Ovary (tissue), 3 donors: ENCODE results near the gene CACNA1C.

ENCODE experiments used
- EP300 ChIP-seq: sonication (generic); formaldehyde crosslinking; IDR thresholded peaks from one replicate; pipeline ENCODE4 v1.6.1; 2017; ENCODE audit warnings: antibody characterized with exemption
- POLR2A ChIP-seq: fragments of 450-650 bp; IDR thresholded peaks from one replicate; pipeline ENCODE4 v1.6.1; 2017; ENCODE audit warnings: antibody characterized with exemption, mild to moderate bottlenecking, moderate library complexity
- TF ChIP-seq, protein P1 (sequence below), 3 donors: fragments of 450-650 bp in 2 of 3; fragments of 200-600 bp in 1 of 3; IDR thresholded peaks; one replicate each; pipeline versions ENCODE4 v1.5.1 to v1.8.0; 2016 to 2022; ENCODE audit warnings: antibody characterized with exemption in 3 of 3, mild to moderate bottlenecking in 1 of 3
- donor health status: DM: no; HTN: no; CAD: no.

DNA sequence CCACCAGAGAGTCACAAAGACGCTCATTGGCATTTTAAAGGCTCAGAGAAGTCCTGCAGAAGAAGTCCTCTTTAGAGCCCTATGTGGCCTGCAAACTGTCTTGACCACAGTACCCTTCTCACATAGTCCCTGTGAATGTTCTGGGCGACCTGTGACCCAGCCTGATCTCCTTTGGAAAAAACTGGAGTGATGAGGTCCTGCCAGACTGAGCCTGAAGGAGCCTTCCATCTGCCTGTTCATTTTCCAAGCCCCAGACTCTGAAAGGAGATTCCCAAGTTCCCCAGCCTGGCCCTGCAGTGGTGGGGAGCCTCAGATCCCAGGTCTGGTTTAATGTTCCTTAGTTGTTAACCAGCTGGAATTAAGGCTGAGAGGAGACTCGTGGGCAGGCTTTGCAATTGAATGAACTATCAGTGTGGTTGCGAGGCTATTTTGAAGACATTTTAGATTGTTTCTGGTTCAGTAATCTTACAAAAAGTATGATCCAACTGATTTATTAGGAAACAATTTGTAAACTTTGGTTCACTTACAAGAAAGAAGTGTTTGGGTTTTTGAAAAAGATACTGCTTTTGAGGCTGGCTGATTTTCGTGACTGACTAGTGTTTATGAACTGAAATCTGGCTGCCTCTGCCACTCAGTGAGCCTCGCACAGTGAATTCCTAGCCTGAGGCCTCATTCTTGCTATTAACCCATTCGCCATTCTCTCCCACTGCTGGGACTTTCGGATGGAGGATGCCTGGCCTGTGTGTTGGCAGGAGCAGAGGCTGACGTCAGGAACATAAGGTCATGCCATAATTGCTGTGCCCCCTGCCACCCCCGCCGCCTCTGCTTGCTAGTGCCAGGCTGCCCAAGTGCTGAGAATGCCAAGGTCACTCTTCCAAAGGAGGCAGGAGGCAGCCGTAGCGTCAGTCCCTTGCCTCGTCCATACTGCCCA is 249.0 kb downstream of the CACNA1C start:
- TF ChIP-seq, protein P1, sequence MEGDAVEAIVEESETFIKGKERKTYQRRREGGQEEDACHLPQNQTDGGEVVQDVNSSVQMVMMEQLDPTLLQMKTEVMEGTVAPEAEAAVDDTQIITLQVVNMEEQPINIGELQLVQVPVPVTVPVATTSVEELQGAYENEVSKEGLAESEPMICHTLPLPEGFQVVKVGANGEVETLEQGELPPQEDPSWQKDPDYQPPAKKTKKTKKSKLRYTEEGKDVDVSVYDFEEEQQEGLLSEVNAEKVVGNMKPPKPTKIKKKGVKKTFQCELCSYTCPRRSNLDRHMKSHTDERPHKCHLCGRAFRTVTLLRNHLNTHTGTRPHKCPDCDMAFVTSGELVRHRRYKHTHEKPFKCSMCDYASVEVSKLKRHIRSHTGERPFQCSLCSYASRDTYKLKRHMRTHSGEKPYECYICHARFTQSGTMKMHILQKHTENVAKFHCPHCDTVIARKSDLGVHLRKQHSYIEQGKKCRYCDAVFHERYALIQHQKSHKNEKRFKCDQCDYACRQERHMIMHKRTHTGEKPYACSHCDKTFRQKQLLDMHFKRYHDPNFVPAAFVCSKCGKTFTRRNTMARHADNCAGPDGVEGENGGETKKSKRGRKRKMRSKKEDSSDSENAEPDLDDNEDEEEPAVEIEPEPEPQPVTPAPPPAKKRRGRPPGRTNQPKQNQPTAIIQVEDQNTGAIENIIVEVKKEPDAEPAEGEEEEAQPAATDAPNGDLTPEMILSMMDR (IDR thresholded peaks at IDR 0.05): no peak
- TF ChIP-seq POLR2A: no peak
- TF ChIP-seq EP300: no peak
